Ovary (tissue), 9 donors: ENCODE measurements around the gene LYRM4. TPM values are rescaled to one million over a fixed set of nuclear protein-coding genes. Genes with fewer than 3 reads are reported as not detected.

Experiments used
- DNase-seq, 5 donors: peaks; one replicate each; pipeline ENCODE4 v3.0.0-alpha.2; 2019 to 2020
- H3K27ac ChIP-seq, 2 donors: fragments of 200-600 bp; one replicate each; pipeline versions ENCODE4 v1.5.1 to v1.8.0; 2019 to 2022
- H3K27me3 ChIP-seq: fragments of 200-600 bp; one replicate; pipeline ENCODE4 v1.8.0; 2022
- H3K36me3 ChIP-seq: fragments of 200-600 bp; sonication (generic); one replicate; pipeline ENCODE4 v1.5.1; 2019
- H3K4me1 ChIP-seq: one replicate; pipeline ENCODE4 v1.8.1; 2013; ENCODE audit warnings: mild to moderate bottlenecking, moderate library complexity; ENCODE audit not compliant: insufficient read depth
- H3K4me3 ChIP-seq: fragments of 200-600 bp; sonication (generic); one replicate; pipeline ENCODE4 v1.5.1; 2017
- H3K9me3 ChIP-seq, 2 donors: fragments of 200-600 bp in 1 of 2; sonication (generic) in 1 of 2; one replicate each; pipeline versions ENCODE4 v1.5.1 to v1.8.1; 2013 to 2019; ENCODE audit warnings: mild to moderate bottlenecking in 1 of 2, moderate library complexity in 1 of 2
- EP300 ChIP-seq: sonication (generic); formaldehyde crosslinking; IDR thresholded peaks from one replicate; pipeline ENCODE4 v1.6.1; 2017; ENCODE audit warnings: antibody characterized with exemption
- POLR2A ChIP-seq: fragments of 450-650 bp; IDR thresholded peaks from one replicate; pipeline ENCODE4 v1.6.1; 2017; ENCODE audit warnings: antibody characterized with exemption, mild to moderate bottlenecking, moderate library complexity
- WGBS, 3 donors: extraction: QIAGEN DNeasy Blood & Tissue Kit in 1 of 3; methylation state at CpG; one replicate each; pipeline versions ENCODE4 v1.1.5 to v1.1.7; 2013 to 2017; 5-methylcytosine and 5-hydroxymethylcytosine counted together
- intact Hi-C, 4 donors: fragments of 100-400 bp; cut with DNase I; formaldehyde crosslinking; loops; one replicate each; pipeline versions ENCODE4 v1.11.0 to v1.15.1; 2022 to 2023
- polyA plus RNA-seq, 2 donors: library from polyadenylated mRNA; stranded (reverse); fragments of 200-250 nt in 1 of 2; fragments of 350-450 nt in 1 of 2; fragmentation: Illumina TruSeq in 1 of 2; extraction: RNeasy Lipid Tissue Mini Kit (QIAGEN cat#74804) in 1 of 2; gene quantifications; one replicate each; pipeline ENCODE4 v1.2.3, GENCODE V29; 2013 to 2014
- total RNA-seq, 7 donors: library from RNA; depleted of rRNA in 2 of 7; stranded (reverse); fragments of >200 nt in 2 of 7; fragmentation: NEBNext Ultra II Directional in 3 of 7; extraction: Animal tissue kit (Norgen Biotek cat#: 25700) in 3 of 7; gene quantifications; one replicate each; pipeline versions ENCODE4 v1.1.0 to v1.2.4, GENCODE V29; 2016 to 2023
- TF ChIP-seq, protein P1 (sequence below), 3 donors: fragments of 450-650 bp in 2 of 3; fragments of 200-600 bp in 1 of 3; IDR thresholded peaks; one replicate each; pipeline versions ENCODE4 v1.5.1 to v1.8.0; 2016 to 2022; ENCODE audit warnings: antibody characterized with exemption in 3 of 3, mild to moderate bottlenecking in 1 of 3
- donor health status: DM: no; HTN: no; CAD: no; lungs with moderate emphysema.
- donor health status: DM: no; HTN: no; CAD: no.
- donor health status: Bipolar disorder and iron deficiency.
- donor health status: DM: yes; HTN: yes; CAD: no.
- donor health status: DM: no; HTN: no; CAD: no.
- donor health status: DM: yes; HTN: yes; CAD: no.

The LYRM4 gene
- total and polyA plus RNA-seq, 9 donors: 28.0 to 38.2 (median 33.6) TPM

DNA sequence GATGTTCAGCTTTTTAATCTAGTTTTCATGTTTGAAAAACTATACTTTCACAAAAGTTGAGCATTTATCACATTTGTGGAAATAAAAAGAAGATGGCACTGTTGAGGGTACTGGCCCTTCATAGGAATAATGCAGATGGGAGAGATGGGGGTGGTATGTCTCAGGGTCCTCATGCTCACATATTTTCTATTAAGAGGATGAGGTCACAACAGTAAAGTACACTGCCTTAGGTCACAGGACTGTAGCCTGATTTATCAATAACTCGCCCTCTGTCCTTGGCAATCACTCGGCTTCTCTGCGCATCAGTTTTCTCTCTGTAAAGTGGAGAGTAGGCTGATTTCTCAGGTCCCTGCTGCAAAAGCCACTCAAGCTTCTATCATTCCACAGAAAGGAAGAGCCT lies 119.7 kb downstream of the LYRM4 start:
- WGBS, 3 donors: 94 to 97% (median 96%) methylated on average over 3 of the region's 3 CpGs
- H3K4me3 ChIP-seq: no peak overlapping the region
- intact Hi-C loops: loop anchor here (5.0 to 10.0 kb wide), 2 partner anchors 1404 to 1406 kb away; no protein-coding TSS in a partner anchor

DNA sequence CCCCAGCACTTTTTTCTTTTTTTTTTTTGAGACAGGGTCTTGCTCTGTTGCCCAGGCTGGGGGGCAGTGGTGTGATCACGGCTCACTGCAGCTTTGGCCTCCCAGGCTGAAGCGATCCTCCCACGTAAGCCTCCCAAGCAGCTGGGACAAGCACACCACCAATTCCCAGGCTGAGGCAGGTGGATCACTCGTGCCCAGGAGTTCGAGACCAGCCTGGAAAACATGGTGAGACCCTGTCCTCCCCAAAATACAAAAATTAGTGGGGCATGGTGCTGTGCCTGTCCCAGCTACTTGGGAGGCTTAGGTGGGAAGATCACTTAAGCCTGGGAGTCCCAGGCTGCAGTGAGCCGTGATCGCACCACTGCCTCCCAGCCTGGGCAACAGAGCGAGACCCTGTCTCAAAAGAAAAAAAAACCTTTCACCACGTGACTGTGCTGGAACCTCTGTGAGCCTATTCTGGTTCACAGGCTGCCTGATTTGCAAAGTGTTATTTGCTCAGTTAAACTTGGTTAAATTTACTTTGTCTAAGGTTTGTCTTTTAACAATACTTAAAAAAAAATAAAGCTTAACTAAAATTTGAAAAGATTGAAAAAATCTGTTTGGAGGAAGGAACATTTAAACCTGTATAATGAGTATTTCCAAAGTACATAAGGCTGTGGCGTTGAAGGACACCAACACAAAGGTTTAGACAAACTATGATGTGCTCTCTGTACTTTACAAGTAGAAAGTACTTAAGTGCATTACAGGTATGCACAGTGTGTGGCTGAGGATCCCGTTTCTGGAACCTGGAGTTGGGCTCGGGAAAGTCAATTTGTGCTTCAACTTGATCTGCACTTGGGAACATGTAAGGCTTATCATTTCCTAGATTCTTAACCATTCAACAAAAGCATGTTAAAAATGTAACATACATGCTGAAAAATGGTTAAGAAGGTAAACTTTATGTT lies 120.7 kb downstream of the LYRM4 start:
- H3K27me3 ChIP-seq: no peaks in the 10 kb centered on the region
- H3K4me3 ChIP-seq: no peak overlapping the region
- intact Hi-C loops: loop anchor here (5.0 to 10.0 kb wide), 2 partner anchors 1405 to 1407 kb away; no protein-coding TSS in a partner anchor
- H3K4me1 ChIP-seq: no peaks in the 10 kb centered on the region
- H3K36me3 ChIP-seq: no peaks in the 10 kb centered on the region
- WGBS, 3 donors: 88 to 93% (median 91%) methylated on average over 12 of the region's 12 CpGs
- H3K9me3 ChIP-seq: no peaks in the 10 kb centered on the region
- TF ChIP-seq EP300 (no peak), POLR2A (no peak)
- TF ChIP-seq, protein P1, sequence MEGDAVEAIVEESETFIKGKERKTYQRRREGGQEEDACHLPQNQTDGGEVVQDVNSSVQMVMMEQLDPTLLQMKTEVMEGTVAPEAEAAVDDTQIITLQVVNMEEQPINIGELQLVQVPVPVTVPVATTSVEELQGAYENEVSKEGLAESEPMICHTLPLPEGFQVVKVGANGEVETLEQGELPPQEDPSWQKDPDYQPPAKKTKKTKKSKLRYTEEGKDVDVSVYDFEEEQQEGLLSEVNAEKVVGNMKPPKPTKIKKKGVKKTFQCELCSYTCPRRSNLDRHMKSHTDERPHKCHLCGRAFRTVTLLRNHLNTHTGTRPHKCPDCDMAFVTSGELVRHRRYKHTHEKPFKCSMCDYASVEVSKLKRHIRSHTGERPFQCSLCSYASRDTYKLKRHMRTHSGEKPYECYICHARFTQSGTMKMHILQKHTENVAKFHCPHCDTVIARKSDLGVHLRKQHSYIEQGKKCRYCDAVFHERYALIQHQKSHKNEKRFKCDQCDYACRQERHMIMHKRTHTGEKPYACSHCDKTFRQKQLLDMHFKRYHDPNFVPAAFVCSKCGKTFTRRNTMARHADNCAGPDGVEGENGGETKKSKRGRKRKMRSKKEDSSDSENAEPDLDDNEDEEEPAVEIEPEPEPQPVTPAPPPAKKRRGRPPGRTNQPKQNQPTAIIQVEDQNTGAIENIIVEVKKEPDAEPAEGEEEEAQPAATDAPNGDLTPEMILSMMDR (IDR thresholded peaks at IDR 0.05): no peak
- no peak for DNase-seq
- no peak overlapping the region for H3K27ac ChIP-seq

More for the DNA sequence above, 119.7 kb downstream of the LYRM4 start:
- TF ChIP-seq, protein P1 (IDR thresholded peaks at IDR 0.05): no peak
- no peak for TF ChIP-seq POLR2A
- no peak for TF ChIP-seq EP300
- Histone ChIP-seq H3K27ac (no peak overlapping the region), H3K4me1 (no peaks in the 10 kb centered on the region), H3K36me3 (no peaks in the 10 kb centered on the region), H3K9me3 (no peaks in the 10 kb centered on the region), H3K27me3 (no peaks in the 10 kb centered on the region)
- DNase-seq: no peak

DNA sequence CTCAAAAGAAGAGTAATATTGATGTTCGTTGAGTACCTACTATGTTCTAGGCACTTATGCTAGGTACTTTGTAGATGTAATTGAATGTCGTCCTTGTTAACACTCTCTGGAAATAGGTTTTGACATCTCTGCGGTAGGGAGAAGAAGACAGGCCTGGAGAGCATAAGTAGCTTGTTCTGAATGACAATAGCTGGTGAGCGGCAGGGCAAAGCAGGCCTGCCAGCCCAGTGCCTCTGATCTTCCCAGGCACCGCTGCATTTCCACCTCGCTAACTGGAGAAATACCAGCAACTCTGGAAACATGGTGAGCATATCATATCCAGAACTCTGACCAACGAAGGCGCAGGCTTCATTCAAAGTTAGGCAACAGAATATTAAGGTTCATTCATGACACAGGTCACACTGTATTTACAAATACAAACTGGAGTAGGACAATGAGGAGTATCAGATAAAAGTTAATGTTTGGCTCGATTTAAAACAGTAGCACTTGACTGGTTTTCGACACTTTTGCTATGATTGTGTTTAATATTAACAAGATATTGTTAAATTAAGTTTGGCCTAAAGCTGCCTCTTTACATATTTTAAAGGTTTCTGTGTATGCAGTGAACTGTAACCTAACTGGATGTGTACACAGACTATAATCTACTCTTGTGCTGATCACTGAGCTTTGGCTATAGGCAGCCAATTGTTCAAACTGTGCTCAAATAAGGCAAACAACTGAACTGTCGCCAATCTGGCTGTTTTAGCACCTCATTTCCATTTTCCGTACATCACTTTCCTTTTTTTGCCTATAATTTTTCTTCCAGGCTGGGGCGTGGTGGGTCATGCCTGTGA lies 121.5 kb downstream of the LYRM4 start:
- Histone ChIP-seq H3K4me1 (no peaks in the 10 kb centered on the region), H3K9me3 (no peaks in the 10 kb centered on the region), H3K27me3 (no peaks in the 10 kb centered on the region), H3K4me3 (no peak overlapping the region), H3K27ac (no peak overlapping the region), H3K36me3 (no peaks in the 10 kb centered on the region)
- TF ChIP-seq POLR2A: no peak
- TF ChIP-seq, protein P1 (IDR thresholded peaks at IDR 0.05): no peak
- TF ChIP-seq EP300: no peak
- WGBS, 3 donors: 82 to 86% (median 85%) methylated on average over 13 of the region's 13 CpGs
- no peak for DNase-seq
- intact Hi-C loops: no loop called here

DNA sequence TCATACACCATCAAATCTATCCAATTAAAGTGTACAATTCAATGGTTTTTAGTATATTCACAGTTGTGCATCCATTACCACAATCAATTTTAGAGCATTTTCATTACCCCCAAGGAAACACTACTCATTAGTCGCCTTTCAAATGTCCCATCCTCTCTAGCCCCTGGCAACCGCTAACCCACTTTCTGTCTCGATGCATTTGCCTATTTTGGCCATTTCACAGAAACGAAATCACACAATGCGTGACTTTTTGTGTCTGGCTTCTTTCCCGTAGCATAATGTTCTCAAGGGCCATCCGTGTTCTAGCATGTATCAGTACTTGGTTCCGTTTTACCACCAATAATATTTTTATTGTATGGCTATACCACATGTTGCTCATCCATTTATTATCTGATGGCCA lies 123.9 kb downstream of the LYRM4 start:
- Histone ChIP-seq H3K4me3 (no peak overlapping the region), H3K9me3 (no peaks in the 10 kb centered on the region), H3K27ac (no peak overlapping the region), H3K27me3 (no peaks in the 10 kb centered on the region), H3K36me3 (no peaks in the 10 kb centered on the region), H3K4me1 (peaks cover 3% of the 10 kb centered on the region)
- TF ChIP-seq, protein P1 (IDR thresholded peaks at IDR 0.05): no peak
- TF ChIP-seq POLR2A (no peak), EP300 (no peak)
- 84 to 98% (median 91%) methylated on average over 8 of the region's 8 CpGs for WGBS, 3 donors
- DNase-seq: no peak
- intact Hi-C loops: no loop called here
